HEK293 (cell line): ENCODE results near the gene SCYL1.

Experiments
- CTCF ChIA-PET: fragments of 350-600 bp; formaldehyde crosslinking; extraction: SDS; loops from one replicate; lab custom pipeline; 2021; ENCODE audit warnings: antibody characterized with exemption; lab: Yijun Ruan, JAX
- POLR2A ChIA-PET: fragments of 300-600 bp; formaldehyde crosslinking; extraction: SDS; loops from one replicate; lab custom pipeline; 2020; ENCODE audit warnings: antibody characterized with exemption, inconsistent platforms; lab: Yijun Ruan, JAX
- H3K27ac ChIP-seq: fragments of 200-500 bp; sonication (Bioruptor generic); 2 replicates; pipeline ENCODE4 v1.5.1; 2014; ENCODE audit warnings: low read depth, low read length, control low read depth, inconsistent platforms; ENCODE audit errors: extremely low read depth
- H3K36me3 ChIP-seq, 2 experiments: fragments of 200-500 bp in 1 of 2; sonication (Bioruptor generic) in 1 of 2; 1 replicate in 1 of 2; 2 replicates in 1 of 2; pipeline ENCODE4 v1.5.1; 2014 to 2017; ENCODE audit warnings: inconsistent platforms in 2 of 2, low read length in 2 of 2; ENCODE audit not compliant: control insufficient read depth in 2 of 2, insufficient read depth in 1 of 2
- H3K4me1 ChIP-seq: fragments of 200-500 bp; sonication (Bioruptor generic); 2 replicates; pipeline ENCODE4 v1.5.1; 2014; ENCODE audit warnings: mild to moderate bottlenecking, low read length, inconsistent platforms; ENCODE audit not compliant: control insufficient read depth, insufficient read depth
- H3K4me3 ChIP-seq: 2 replicates; pipeline ENCODE4 v1.5.1; 2011; ENCODE audit warnings: low read depth, mild to moderate bottlenecking, control low read depth, low read length, moderate library complexity
- H3K9me3 ChIP-seq: fragments of 200-500 bp; sonication (Bioruptor generic); 2 replicates; pipeline ENCODE4 v1.5.1; 2014; ENCODE audit warnings: low read depth, low read length, inconsistent platforms; ENCODE audit not compliant: control insufficient read depth, insufficient read depth
- SP7 ChIP-seq: fragments of 450-650 bp; formaldehyde crosslinking; IDR thresholded peaks from 2 replicates; pipeline ENCODE4 v1.5.1; 2016; ENCODE audit warnings: missing biosample characterization, missing genetic modification characterization
- WT1 ChIP-seq: fragments of 450-650 bp; formaldehyde crosslinking; IDR thresholded peaks from 2 replicates; pipeline ENCODE4 v1.5.1; 2016; ENCODE audit warnings: missing biosample characterization, missing genetic modification characterization
- ZBTB8A ChIP-seq: fragments of 450-650 bp; formaldehyde crosslinking; IDR thresholded peaks from 2 replicates; pipeline ENCODE4 v1.5.1; 2016; ENCODE audit warnings: missing biosample characterization, missing genetic modification characterization
- ZFP37 ChIP-seq: fragments of 450-650 bp; formaldehyde crosslinking; IDR thresholded peaks from 2 replicates; pipeline ENCODE4 v1.5.1; 2016; ENCODE audit warnings: missing biosample characterization, missing genetic modification characterization
- ZNF19 ChIP-seq: fragments of 450-650 bp; formaldehyde crosslinking; IDR thresholded peaks from 2 replicates; pipeline ENCODE4; 2016; ENCODE audit warnings: missing biosample characterization, missing genetic modification characterization, low read depth
- ZNF214 ChIP-seq: fragments of 450-650 bp; formaldehyde crosslinking; IDR thresholded peaks from 2 replicates; pipeline ENCODE4 v1.5.1; 2017; ENCODE audit warnings: missing biosample characterization, mild to moderate bottlenecking, missing genetic modification characterization, borderline replicate concordance
- ZNF335 ChIP-seq: fragments of 450-650 bp; formaldehyde crosslinking; conservative IDR thresholded peaks from 2 replicates; pipeline ENCODE4 v1.5.1; 2016; ENCODE audit warnings: missing biosample characterization, missing genetic modification characterization
- ZNF571 ChIP-seq: fragments of 450-650 bp; formaldehyde crosslinking; IDR thresholded peaks from 2 replicates; pipeline ENCODE4 v1.5.0; 2017; ENCODE audit warnings: missing biosample characterization, missing genetic modification characterization
- ZNF596 ChIP-seq: fragments of 450-650 bp; IDR thresholded peaks from 2 replicates; pipeline ENCODE4 v1.5.0; 2018; ENCODE audit warnings: missing biosample characterization, mild to moderate bottlenecking, missing genetic modification characterization, moderate library complexity
- ZNF660 ChIP-seq: fragments of 450-650 bp; IDR thresholded peaks from 2 replicates; pipeline ENCODE4 v1.5.1; 2018; ENCODE audit warnings: missing biosample characterization, mild to moderate bottlenecking, missing genetic modification characterization
- ZNF792 ChIP-seq: fragments of 450-650 bp; formaldehyde crosslinking; IDR thresholded peaks from 2 replicates; pipeline ENCODE4 v1.5.1; 2016; ENCODE audit warnings: missing biosample characterization, missing genetic modification characterization
- ZNF830 ChIP-seq: fragments of 450-650 bp; IDR thresholded peaks from 2 replicates; pipeline ENCODE4 v1.5.0; 2018; ENCODE audit warnings: missing biosample characterization, missing genetic modification characterization, low read depth, mild to moderate bottlenecking, moderate library complexity
- TF ChIP-seq, protein P1 (sequence below): fragments of 450-650 bp; formaldehyde crosslinking; IDR thresholded peaks from 2 replicates; pipeline ENCODE4 v1.5.1; 2016; ENCODE audit warnings: missing biosample characterization, missing genetic modification characterization
- TF ChIP-seq, protein P2 (sequence below): fragments of 450-650 bp; formaldehyde crosslinking; IDR thresholded peaks from 2 replicates; pipeline ENCODE4 v1.5.1; 2016; ENCODE audit warnings: missing biosample characterization, missing genetic modification characterization
- TF ChIP-seq, protein P3 (sequence below): fragments of 450-650 bp; formaldehyde crosslinking; IDR thresholded peaks from 2 replicates; pipeline ENCODE4 v1.5.1; 2017; ENCODE audit warnings: missing biosample characterization, missing genetic modification characterization
- TF ChIP-seq, protein P4 (sequence below): fragments of 450-650 bp; formaldehyde crosslinking; IDR thresholded peaks from 2 replicates; pipeline ENCODE4 v1.5.1; 2016; ENCODE audit warnings: missing biosample characterization, missing genetic modification characterization
- TF ChIP-seq, protein P5 (sequence below): fragments of 450-650 bp; formaldehyde crosslinking; IDR thresholded peaks from 2 replicates; pipeline ENCODE4 v1.5.1; 2016; ENCODE audit warnings: missing biosample characterization, missing genetic modification characterization, borderline replicate concordance

SCYL1 gene

DNA sequence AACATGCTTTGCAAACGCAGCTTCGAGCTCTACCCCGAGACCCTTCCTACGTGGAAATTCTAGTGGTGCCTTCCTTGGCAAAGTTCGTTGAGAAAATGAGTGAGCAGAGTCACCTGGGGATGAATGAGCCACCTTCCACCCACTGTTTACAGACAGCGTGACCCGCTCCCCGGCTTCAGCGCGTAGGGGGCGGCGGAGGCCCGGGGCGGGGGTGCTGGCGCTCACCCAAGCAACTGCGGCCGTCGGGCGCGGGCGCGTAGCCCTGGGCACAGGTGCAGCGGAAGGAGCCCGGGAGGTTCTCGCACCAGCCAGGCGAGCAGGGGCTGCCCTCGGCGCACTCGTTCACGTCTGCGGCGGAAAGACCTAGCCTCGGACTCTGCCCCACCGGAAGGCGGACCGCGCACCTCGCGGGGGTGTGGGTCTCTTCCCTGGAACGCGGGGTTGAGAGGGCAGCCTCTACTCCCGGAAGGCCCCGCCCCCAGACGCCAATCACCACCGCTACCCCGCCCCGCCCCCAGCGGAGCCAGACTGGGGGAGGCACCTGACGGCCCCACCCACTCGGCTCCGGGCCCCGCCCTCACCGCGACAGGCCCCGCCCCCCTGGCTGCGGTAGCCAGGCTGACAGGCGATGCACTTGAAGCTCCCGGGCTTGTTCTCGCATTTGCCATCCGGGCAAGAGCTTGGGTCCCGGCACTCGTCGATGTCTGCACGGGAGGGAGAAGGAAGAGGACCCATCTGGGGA lies 21.5 kb downstream of the SCYL1 start (continued):
- peak; percentile 73 for TF ChIP-seq ZBTB8A (tag by site-specific recombination)

DNA sequence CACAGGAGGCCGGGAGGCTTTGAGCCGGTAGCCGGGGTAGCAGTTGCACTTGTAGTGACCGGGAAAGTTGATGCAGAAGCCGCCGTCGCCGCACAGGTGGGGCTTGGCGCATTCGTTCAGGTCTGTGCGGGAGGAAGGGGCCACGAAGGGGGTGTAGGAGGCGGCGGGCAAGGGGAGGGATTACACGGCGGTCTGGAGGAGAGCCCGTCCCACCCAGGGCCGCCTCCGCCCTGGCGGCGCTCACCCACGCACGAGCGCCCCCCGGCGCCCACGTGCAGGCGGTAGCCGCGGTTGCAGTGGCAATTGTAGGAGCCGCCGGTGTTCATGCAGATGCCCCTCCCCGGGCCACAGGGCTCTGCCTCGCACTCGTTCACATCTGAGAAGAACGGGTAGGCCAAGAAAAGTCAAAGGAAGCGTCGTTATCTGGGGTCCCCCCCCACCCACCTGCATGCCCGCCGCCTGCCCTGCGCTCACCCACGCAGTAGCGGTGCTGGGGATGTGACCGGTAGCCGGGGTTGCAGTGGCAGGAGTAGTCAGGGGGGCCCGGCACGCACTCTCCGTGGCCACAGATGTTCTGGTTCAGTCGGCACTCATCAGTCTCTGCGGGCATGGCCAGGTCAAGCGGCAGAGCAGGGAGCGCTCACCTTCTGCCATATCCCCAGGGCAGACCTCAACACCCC lies 22.7 kb downstream of the SCYL1 start:
- Histone ChIP-seq H3K4me1 (no peaks in the 10 kb centered on the region; the same call in 1 of the 2 replicates), H3K27ac (no peak overlapping the region), H3K9me3 (no peaks in the 10 kb centered on the region), H3K36me3 (peaks cover 5 to 84% of the 10 kb centered on the region in 2 experiments; a peak in 2 of 3 replicates), H3K4me3 (no peak overlapping the region)
- ChIA-PET POLR2A (interaction anchor here (1.2 to 3.0 kb wide), 5 partner anchors 9 to 25 kb away, joined by 5 to 14 read pairs (median 9); partner anchors contain the start of genes FAM89B, LTBP3 and ZNRD2), CTCF (interaction anchor here (1.9 to 2.1 kb wide), 2 partner anchors 23 to 46 kb away, joined by 7 to 11 read pairs; partner anchors contain the start of gene ZNRD2)
- TF ChIP-seq ZFP37 (no peak), ZNF830 (no peak), ZNF792 (no peak), ZNF596 (tag by site-specific recombination) (no peak)
- TF ChIP-seq, protein P1, sequence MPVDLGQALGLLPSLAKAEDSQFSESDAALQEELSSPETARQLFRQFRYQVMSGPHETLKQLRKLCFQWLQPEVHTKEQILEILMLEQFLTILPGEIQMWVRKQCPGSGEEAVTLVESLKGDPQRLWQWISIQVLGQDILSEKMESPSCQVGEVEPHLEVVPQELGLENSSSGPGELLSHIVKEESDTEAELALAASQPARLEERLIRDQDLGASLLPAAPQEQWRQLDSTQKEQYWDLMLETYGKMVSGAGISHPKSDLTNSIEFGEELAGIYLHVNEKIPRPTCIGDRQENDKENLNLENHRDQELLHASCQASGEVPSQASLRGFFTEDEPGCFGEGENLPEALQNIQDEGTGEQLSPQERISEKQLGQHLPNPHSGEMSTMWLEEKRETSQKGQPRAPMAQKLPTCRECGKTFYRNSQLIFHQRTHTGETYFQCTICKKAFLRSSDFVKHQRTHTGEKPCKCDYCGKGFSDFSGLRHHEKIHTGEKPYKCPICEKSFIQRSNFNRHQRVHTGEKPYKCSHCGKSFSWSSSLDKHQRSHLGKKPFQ (tag by site-specific recombination): no peak
- TF ChIP-seq, protein P2, sequence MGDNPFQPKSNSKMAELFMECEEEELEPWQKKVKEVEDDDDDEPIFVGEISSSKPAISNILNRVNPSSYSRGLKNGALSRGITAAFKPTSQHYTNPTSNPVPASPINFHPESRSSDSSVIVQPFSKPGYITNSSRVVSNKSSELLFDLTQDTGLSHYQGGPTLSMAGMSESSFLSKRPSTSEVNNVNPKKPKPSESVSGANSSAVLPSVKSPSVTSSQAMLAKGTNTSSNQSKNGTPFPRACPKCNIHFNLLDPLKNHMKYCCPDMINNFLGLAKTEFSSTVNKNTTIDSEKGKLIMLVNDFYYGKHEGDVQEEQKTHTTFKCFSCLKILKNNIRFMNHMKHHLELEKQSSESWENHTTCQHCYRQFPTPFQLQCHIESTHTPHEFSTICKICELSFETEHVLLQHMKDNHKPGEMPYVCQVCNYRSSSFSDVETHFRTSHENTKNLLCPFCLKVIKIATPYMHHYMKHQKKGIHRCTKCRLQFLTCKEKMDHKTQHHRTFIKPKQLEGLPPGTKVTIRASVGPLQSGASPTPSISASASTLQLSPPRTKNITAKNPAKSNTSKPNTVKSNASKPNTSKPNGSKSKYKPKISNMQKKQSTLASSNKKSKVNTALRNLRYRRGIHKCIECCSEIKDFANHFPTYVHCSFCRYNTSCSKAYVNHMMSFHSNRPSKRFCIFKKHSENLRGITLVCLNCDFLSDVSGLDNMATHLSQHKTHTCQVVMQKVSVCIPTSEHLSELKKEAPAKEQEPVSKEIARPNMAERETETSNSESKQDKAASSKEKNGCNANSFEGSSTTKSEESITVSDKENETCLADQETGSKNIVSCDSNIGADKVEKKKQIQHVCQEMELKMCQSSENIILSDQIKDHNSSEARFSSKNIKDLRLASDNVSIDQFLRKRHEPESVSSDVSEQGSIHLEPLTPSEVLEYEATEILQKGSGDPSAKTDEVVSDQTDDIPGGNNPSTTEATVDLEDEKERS (tag by site-specific recombination): no peak
- TF ChIP-seq, protein P3, sequence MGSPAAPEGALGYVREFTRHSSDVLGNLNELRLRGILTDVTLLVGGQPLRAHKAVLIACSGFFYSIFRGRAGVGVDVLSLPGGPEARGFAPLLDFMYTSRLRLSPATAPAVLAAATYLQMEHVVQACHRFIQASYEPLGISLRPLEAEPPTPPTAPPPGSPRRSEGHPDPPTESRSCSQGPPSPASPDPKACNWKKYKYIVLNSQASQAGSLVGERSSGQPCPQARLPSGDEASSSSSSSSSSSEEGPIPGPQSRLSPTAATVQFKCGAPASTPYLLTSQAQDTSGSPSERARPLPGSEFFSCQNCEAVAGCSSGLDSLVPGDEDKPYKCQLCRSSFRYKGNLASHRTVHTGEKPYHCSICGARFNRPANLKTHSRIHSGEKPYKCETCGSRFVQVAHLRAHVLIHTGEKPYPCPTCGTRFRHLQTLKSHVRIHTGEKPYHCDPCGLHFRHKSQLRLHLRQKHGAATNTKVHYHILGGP (tag by site-specific recombination): no peak

DNA sequence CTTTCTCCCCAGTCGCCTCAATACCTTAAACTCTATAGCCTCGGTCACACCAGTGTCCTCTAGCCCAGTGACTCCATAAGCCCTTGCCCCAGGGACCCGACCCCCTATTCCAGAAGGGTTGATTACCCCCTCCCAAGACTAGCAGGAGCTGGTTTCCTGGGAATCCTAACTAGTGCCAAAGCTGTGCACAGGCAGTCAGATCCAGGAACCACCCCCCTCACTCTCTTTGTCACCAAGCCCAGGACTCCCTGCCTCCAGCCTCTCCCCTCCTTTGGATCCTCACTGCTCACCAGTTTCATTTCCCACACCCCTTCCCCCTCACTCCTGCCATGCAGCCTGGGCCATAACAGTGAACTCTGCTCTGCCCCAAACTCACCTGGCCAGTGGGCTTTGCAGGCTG lies 23.5 kb downstream of the SCYL1 start:
- ChIA-PET CTCF (interaction anchor here (0.7 to 1.9 kb wide), 3 partner anchors 25 to 219 kb away, joined by 3 to 7 read pairs (median 4); no protein-coding TSS in a partner anchor), POLR2A (interaction anchor here (1.2 to 3.0 kb wide), 3 partner anchors 8 to 33 kb away, joined by 3 to 9 read pairs (median 4); no protein-coding TSS in a partner anchor)
- Histone ChIP-seq H3K27ac (no peak overlapping the region), H3K36me3 (peaks cover 5 to 78% of the 10 kb centered on the region in 2 experiments; a peak in 2 of 3 replicates), H3K4me3 (no peak overlapping the region), H3K4me1 (no peaks in the 10 kb centered on the region; the same call in 1 of the 2 replicates), H3K9me3 (no peaks in the 10 kb centered on the region)
- TF ChIP-seq, protein P4, sequence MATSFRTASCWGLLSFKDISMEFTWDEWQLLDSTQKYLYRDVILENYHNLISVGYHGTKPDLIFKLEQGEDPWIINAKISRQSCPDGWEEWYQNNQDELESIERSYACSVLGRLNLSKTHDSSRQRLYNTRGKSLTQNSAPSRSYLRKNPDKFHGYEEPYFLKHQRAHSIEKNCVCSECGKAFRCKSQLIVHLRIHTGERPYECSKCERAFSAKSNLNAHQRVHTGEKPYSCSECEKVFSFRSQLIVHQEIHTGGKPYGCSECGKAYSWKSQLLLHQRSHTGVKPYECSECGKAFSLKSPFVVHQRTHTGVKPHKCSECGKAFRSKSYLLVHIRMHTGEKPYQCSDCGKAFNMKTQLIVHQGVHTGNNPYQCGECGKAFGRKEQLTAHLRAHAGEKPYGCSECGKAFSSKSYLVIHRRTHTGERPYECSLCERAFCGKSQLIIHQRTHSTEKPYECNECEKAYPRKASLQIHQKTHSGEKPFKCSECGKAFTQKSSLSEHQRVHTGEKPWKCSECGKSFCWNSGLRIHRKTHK (tag by site-specific recombination): no peak
- TF ChIP-seq, protein P3 (tag by site-specific recombination): no peak
- TF ChIP-seq ZNF571 (tag by site-specific recombination) (no peak), ZNF214 (tag by site-specific recombination) (no peak), ZNF335 (no peak), ZNF660 (tag by site-specific recombination) (no peak), SP7 (tag by site-specific recombination) (no peak), ZNF19 (tag by site-specific recombination) (no peak), WT1 (no peak)
- TF ChIP-seq, protein P5, sequence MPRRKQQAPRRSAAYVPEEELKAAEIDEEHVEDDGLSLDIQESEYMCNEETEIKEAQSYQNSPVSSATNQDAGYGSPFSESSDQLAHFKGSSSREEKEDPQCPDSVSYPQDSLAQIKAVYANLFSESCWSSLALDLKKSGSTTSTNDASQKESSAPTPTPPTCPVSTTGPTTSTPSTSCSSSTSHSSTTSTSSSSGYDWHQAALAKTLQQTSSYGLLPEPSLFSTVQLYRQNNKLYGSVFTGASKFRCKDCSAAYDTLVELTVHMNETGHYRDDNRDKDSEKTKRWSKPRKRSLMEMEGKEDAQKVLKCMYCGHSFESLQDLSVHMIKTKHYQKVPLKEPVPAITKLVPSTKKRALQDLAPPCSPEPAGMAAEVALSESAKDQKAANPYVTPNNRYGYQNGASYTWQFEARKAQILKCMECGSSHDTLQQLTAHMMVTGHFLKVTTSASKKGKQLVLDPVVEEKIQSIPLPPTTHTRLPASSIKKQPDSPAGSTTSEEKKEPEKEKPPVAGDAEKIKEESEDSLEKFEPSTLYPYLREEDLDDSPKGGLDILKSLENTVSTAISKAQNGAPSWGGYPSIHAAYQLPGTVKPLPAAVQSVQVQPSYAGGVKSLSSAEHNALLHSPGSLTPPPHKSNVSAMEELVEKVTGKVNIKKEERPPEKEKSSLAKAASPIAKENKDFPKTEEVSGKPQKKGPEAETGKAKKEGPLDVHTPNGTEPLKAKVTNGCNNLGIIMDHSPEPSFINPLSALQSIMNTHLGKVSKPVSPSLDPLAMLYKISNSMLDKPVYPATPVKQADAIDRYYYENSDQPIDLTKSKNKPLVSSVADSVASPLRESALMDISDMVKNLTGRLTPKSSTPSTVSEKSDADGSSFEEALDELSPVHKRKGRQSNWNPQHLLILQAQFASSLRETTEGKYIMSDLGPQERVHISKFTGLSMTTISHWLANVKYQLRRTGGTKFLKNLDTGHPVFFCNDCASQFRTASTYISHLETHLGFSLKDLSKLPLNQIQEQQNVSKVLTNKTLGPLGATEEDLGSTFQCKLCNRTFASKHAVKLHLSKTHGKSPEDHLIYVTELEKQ: no peak
